Left ventricle myocardium superior (tissue), 1 donor: ENCODE measurements around the gene EMC7. TPM values are rescaled to one million over a fixed set of nuclear protein-coding genes. Genes with fewer than 3 reads are reported as not detected.
"Not testable (repeated sequence)": the region's sequence is repeated elsewhere in the genome, so short reads cannot be mapped to it uniquely, and the experiment has no call there.

Experiments used
- ATAC-seq: fragments of 200-7000 bp; cut with Tn5 transposase; one replicate; pipeline ENCODE4 v1.9.1; 2020; ENCODE audit warnings: mild to moderate bottlenecking, moderate library complexity
- DNase-seq: peaks from one replicate; pipeline ENCODE4 v3.0.0-alpha.2; 2020
- intact Hi-C: fragments of 100-400 bp; cut with micrococcal nuclease; formaldehyde crosslinking; loops from one replicate; pipeline ENCODE4 v1.11.0; 2022
- long read RNA-seq: library from polyadenylated mRNA; unstranded; transcript quantifications from one replicate; pipeline ENCODE4 v2.0.0, GENCODE V29; 2021
- total RNA-seq: library from RNA; stranded (reverse); fragmentation: NEBNext Ultra II Directional; extraction: Animal tissue kit (Norgen Biotek cat#: 25700); gene quantifications from one replicate; pipeline ENCODE4 v1.2.1, GENCODE V29; 2021
- donor health status: DM: no; HTN: yes; CAD: no; lungs with severe emphysema.

EMC7 gene
- total RNA-seq = 58.7 TPM
- long read RNA-seq, transcript EMC7-201 (5 exons, 1,155 nt) = major isoform, 94 of 99 reads
- long read RNA-seq, partial matches to known transcripts = 0 of 99 reads
- long read RNA-seq, other reads (novel, unspliced or antisense) = 4 of 99 reads

GRCh38 chr15:34101366-34102174 lies at the start of gene EMC7, which contains the start of gene PGBD4:
EMC7 (minus strand) TSS chr15:34101862; CDS start chr15:34101839, 23 bp downstream.
PGBD4 (plus strand) TSS chr15:34102083; CDS start chr15:34102532, 449 bp downstream.
- DNase-seq = peak; percentile 99
- peak; percentile 100 for ATAC-seq
- intact Hi-C loops = loop anchor here (10.0 kb wide), 1 partner anchor 123 kb away; the partner anchor contains the start of gene EMC4

GRCh38 chr15:34147371-34148140 lies 45.9 kb upstream of the EMC7 start:
- no peak for DNase-seq
- no peak for ATAC-seq
- intact Hi-C loops = no loop called here

GRCh38 chr15:34133511-34133910 lies 31.8 kb upstream of the EMC7 start:
- intact Hi-C loops = no loop called here
- DNase-seq (no peak), ATAC-seq (no peak)

GRCh38 chr15:34132881-34133280 lies 31.2 kb upstream of the EMC7 start:
- DNase-seq = no peak
- intact Hi-C loops = no loop called here
- ATAC-seq = no peak

- DNase-seq (no peak), ATAC-seq (no peak)
- intact Hi-C loops = no loop called here
Measured at GRCh38 chr15:34128898-34129297, 27.2 kb upstream of the EMC7 start.

- DNase-seq (no peak), ATAC-seq (no peak)
- intact Hi-C loops = no loop called here
Measured at GRCh38 chr15:34126522-34126921, 24.9 kb upstream of the EMC7 start.

- intact Hi-C loops = no loop called here
- no peak for ATAC-seq
Measured at GRCh38 chr15:34125945-34126344, 24.3 kb upstream of the EMC7 start.

GRCh38 chr15:34124651-34125050 lies 23.0 kb upstream of the EMC7 start:
- ATAC-seq (no peak), DNase-seq (no peak)
- intact Hi-C loops = no loop called here

More at GRCh38 chr15:34125945-34126344, 24.3 kb upstream of the EMC7 start:
- DNase-seq = no peak

GRCh38 chr15:34122771-34123183 lies 21.1 kb upstream of the EMC7 start:
- no peak for ATAC-seq
- no peak for DNase-seq
- intact Hi-C loops = no loop called here

GRCh38 chr15:34121786-34122185 lies 20.1 kb upstream of the EMC7 start:
- ATAC-seq, intact Hi-C loops, DNase-seq: not testable (repeated sequence)

GRCh38 chr15:34120420-34120819 lies 18.8 kb upstream of the EMC7 start:
- DNase-seq, ATAC-seq, intact Hi-C loops: not testable (repeated sequence)

- intact Hi-C loops = no loop called here
- no peak for ATAC-seq
- DNase-seq = no peak
Measured at GRCh38 chr15:34119291-34119690, 17.6 kb upstream of the EMC7 start.

GRCh38 chr15:34116620-34117019 lies 15.0 kb upstream of the EMC7 start:
- no peak for ATAC-seq
- no peak for DNase-seq
- intact Hi-C loops = no loop called here

- DNase-seq (no peak), ATAC-seq (no peak)
- intact Hi-C loops = no loop called here
Measured at GRCh38 chr15:34114739-34115138, 13.1 kb upstream of the EMC7 start.

- ATAC-seq (no peak), DNase-seq (no peak)
- intact Hi-C loops = no loop called here
Measured at GRCh38 chr15:34114215-34114614, 12.6 kb upstream of the EMC7 start.

- ATAC-seq (no peak), DNase-seq (no peak)
- intact Hi-C loops = no loop called here
Measured at GRCh38 chr15:34111488-34111887, 9.8 kb upstream of the EMC7 start.

GRCh38 chr15:34109797-34110663 lies 8.4 kb upstream of the EMC7 start:
- ATAC-seq = no peak
- DNase-seq = no peak
- intact Hi-C loops = loop anchor here (10.0 kb wide), 1 partner anchor 115 kb away; the partner anchor contains the start of gene EMC4

GRCh38 chr15:34107315-34107714 lies 5.7 kb upstream of the EMC7 start:
- DNase-seq (no peak), ATAC-seq (no peak)
- intact Hi-C loops = loop anchor here (10.0 kb wide), 1 partner anchor 117 kb away; the partner anchor contains the start of gene EMC4

GRCh38 chr15:34106423-34106822 lies 4.8 kb upstream of the EMC7 start:
- no peak for ATAC-seq
- intact Hi-C loops = loop anchor here (10.0 kb wide), 1 partner anchor 118 kb away; the partner anchor contains the start of gene EMC4
- DNase-seq = no peak
